B cell (primary cell): ENCODE results near the gene RALGAPA2. TPM values are rescaled to one million over a fixed set of nuclear protein-coding genes. Genes with fewer than 3 reads are reported as not detected.
A peak's percentile ranks its signal among the peaks of the same experiment; 100 is the strongest.

ENCODE experiments used
- ATAC-seq: fragments of 200-7000 bp; cut with Tn5 transposase; one replicate; pipeline ENCODE4 v1.10.0; 2021; ENCODE audit warnings: low read depth, mild to moderate bottlenecking, moderate number of reproducible peaks, moderate library complexity
- CTCF ChIA-PET: fragments of 350-600 bp; sonication (Branson Sonifier 250); formaldehyde crosslinking; loops from one replicate; lab custom pipeline; 2021; ENCODE audit warnings: antibody characterized with exemption, inconsistent platforms; lab: Charles Lee
- POLR2A ChIA-PET: fragments of 350-600 bp; sonication (Branson Sonifier 250); formaldehyde crosslinking; loops from one replicate; lab custom pipeline; 2021; ENCODE audit warnings: antibody characterized with exemption; lab: Charles Lee
- DNase-seq: peaks from one replicate; pipeline ENCODE4 v3.0.0; 2013
- H2AFZ ChIP-seq: 2 replicates; pipeline ENCODE4 v1.6.1; 2012; ENCODE audit warnings: mild to moderate bottlenecking, low read depth, low read length; ENCODE audit not compliant: insufficient read depth, poor library complexity, severe bottlenecking
- H3K27ac ChIP-seq, 2 donors: 1 replicate in 1 of 2; 2 replicates in 1 of 2; pipeline ENCODE4 v1.5.1; 2012 to 2013; ENCODE audit warnings: low read length in 2 of 2, mild to moderate bottlenecking in 2 of 2, moderate library complexity in 1 of 2
- H3K27me3 ChIP-seq, 4 experiments: fragments of 200-600 bp in 1 of 4; sonication (generic) in 1 of 4; replicated peaks in 1 of 4; 1 replicate in 2 of 4; 2 replicates in 2 of 4; pipeline versions ENCODE4 v1.6.1 to v1.7.0; 2013 to 2016; ENCODE audit warnings: low read length in 3 of 4, mild to moderate bottlenecking in 2 of 4, mixed read lengths in 1 of 4, moderate library complexity in 1 of 4; ENCODE audit not compliant: insufficient read depth in 4 of 4, control insufficient read depth in 3 of 4; ENCODE audit errors: control extremely low read depth in 1 of 4
- H3K36me3 ChIP-seq, 2 experiments: replicated peaks in 1 of 2; 1 replicate in 1 of 2; 2 replicates in 1 of 2; pipeline versions ENCODE4 v1.6.1 to v1.7.1; 2013; ENCODE audit warnings: low read length in 1 of 2; ENCODE audit not compliant: insufficient read depth in 2 of 2, control insufficient read depth in 1 of 2; ENCODE audit errors: control extremely low read depth in 1 of 2, extremely low read depth in 1 of 2
- H3K4me1 ChIP-seq, 2 donors: fragments of 200-600 bp in 1 of 2; sonication (generic) in 1 of 2; 1 replicate in 1 of 2; 2 replicates in 1 of 2; pipeline versions ENCODE4 v1.5.1 to v1.6.1; 2013 to 2017; ENCODE audit warnings: low read length in 2 of 2; ENCODE audit not compliant: control insufficient read depth in 2 of 2, insufficient read depth in 2 of 2
- H3K4me2 ChIP-seq: replicated peaks from 2 replicates; pipeline ENCODE3; 2012; ENCODE audit warnings: mild to moderate bottlenecking, low read depth, low read length; ENCODE audit not compliant: poor library complexity, severe bottlenecking
- H3K4me3 ChIP-seq, 5 experiments: fragments of 200-600 bp in 1 of 5; sonication (generic) in 1 of 5; 1 replicate in 3 of 5; 2 replicates in 2 of 5; pipeline versions ENCODE4 v1.5.1 to v1.7.0; 2011 to 2016; ENCODE audit warnings: low read length in 4 of 5, mild to moderate bottlenecking in 4 of 5, low read depth in 2 of 5, control low read depth in 1 of 5, moderate library complexity in 1 of 5; ENCODE audit not compliant: insufficient read depth in 1 of 5; ENCODE audit errors: control extremely low read depth in 1 of 5, extremely low read depth in 1 of 5
- H3K79me2 ChIP-seq: fragments of 200-600 bp; sonication (generic); one replicate; pipeline ENCODE4 v1.6.0; 2016; ENCODE audit warnings: low read length; ENCODE audit not compliant: control insufficient read depth, insufficient read depth
- H3K9ac ChIP-seq: fragments of 200-600 bp; sonication (generic); 2 replicates; pipeline ENCODE4 v1.6.1; 2017; ENCODE audit warnings: mild to moderate bottlenecking, low read length, moderate library complexity
- H3K9me3 ChIP-seq, 3 donors: one replicate each; pipeline versions ENCODE4 v1.6.1 to v1.7.1; 2013; ENCODE audit warnings: low read length in 2 of 3; ENCODE audit not compliant: control insufficient read depth in 2 of 3, insufficient read depth in 1 of 3; ENCODE audit errors: control extremely low read depth in 1 of 3
- H4K20me1 ChIP-seq: 2 replicates; pipeline ENCODE4 v1.6.0; 2012; ENCODE audit warnings: mild to moderate bottlenecking, low read length; ENCODE audit not compliant: insufficient read depth, control insufficient read depth, poor library complexity, severe bottlenecking
- H3K27ac Mint-ChIP-seq: one replicate; pipeline ENCODE4 v1.8.0; 2021; ENCODE audit warnings: mixed read lengths
- H3K27me3 Mint-ChIP-seq: one replicate; pipeline ENCODE4 v1.8.0; 2021; ENCODE audit warnings: mixed read lengths
- H3K4me1 Mint-ChIP-seq: one replicate; pipeline ENCODE4 v1.8.0; 2021; ENCODE audit warnings: mixed read lengths
- H3K4me3 Mint-ChIP-seq: one replicate; pipeline ENCODE4 v1.8.0; 2021; ENCODE audit warnings: mixed read lengths
- H3K9me3 Mint-ChIP-seq: one replicate; pipeline ENCODE4 v1.8.0; 2022; ENCODE audit warnings: mixed read lengths; ENCODE audit not compliant: insufficient read depth
- EZH2 ChIP-seq: IDR thresholded peaks from 2 replicates; pipeline ENCODE4 v1.6.1; 2012; ENCODE audit warnings: borderline replicate concordance, low read depth, mild to moderate bottlenecking, moderate library complexity, low read length; ENCODE audit not compliant: insufficient read depth, poor library complexity, severe bottlenecking
- WGBS: methylation state at CpG from one replicate; pipeline ENCODE4 v1.1.5; 2013; ENCODE audit warnings: missing lambda C conversion rate; ENCODE audit not compliant: insufficient coverage; 5-methylcytosine and 5-hydroxymethylcytosine counted together
- intact Hi-C: fragments of 100-400 bp; cut with micrococcal nuclease; formaldehyde crosslinking; loops from one replicate; pipeline ENCODE4 v1.10.0; 2022
- polyA plus RNA-seq: library from polyadenylated mRNA; depleted of rRNA; stranded (reverse); fragments of >200 nt; gene quantifications from 2 replicates; pipeline ENCODE4 v1.2.3, GENCODE V29; 2012
- total RNA-seq, 2 donors: library from RNA; stranded (reverse); fragments of 120-200 nt in 1 of 2; gene quantifications; 1 replicate in 1 of 2; 2 replicates in 1 of 2; pipeline versions ENCODE4 v1.2.3 to v1.2.4, GENCODE V29; 2013 to 2022
- TF ChIP-seq, protein P1 (sequence below): fragments of 200-600 bp; IDR thresholded peaks from one replicate; pipeline ENCODE4 v1.8.0; 2022; ENCODE audit warnings: antibody characterized with exemption, mild to moderate bottlenecking

The RALGAPA2 gene
- total and polyA plus RNA-seq, 2 donors (not counting 1 experiment from before 2014, with no cell fraction given), result 6.4 to 33.1 TPM

DNA sequence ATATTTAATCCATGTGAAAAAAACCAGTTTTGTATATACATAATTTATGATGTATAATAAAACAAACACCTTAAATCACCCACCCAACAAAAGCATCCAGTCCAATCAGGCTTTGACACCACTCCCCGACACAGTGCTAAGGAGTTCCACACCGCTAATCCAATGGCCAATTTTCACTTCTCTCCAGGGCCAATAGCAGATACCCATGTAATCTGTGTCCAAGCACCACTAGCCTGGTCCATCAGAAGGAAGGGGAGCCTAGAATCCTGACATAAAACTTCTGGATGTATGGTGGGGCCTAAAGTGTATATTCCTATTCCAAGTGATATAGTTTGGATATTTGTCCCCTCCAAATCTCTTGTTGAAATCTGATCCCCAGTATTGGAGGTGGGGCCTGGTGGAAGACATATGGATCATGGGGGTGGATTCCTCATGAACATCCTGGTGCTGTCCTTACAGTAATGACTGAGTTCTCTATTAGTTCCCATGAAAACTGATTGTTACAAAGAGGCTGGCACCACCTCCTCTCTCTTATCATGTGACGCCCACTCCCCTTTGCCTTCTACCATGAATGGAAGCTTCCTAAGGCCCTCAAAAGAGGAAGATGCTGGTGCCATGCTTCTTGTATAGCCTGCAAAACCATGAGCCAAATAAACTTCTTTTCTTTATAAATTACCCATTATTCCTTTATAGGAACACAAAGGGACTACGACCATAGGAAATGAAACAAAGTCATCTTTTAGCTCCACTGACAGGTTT, 20.8 kb downstream of the RALGAPA2 start:
- H3K27ac Mint-ChIP-seq, result no peak overlapping the region
- no peak overlapping the region for H3K27ac ChIP-seq
- CTCF ChIA-PET, result no interaction called here

More for the DNA sequence above, 20.8 kb downstream of the RALGAPA2 start:
- Histone ChIP-seq H3K4me3 (no peak overlapping the region), H3K27me3 (no peaks in the 10 kb centered on the region), H3K79me2 (peaks cover 77% of the 10 kb centered on the region), H3K4me1 (peaks cover 14% of the 10 kb centered on the region in 2 donors), H4K20me1 (peaks cover 13% of the 10 kb centered on the region), H3K9ac (no peak overlapping the region), H3K36me3 (no peaks in the 10 kb centered on the region), H3K4me2 (peak overlapping the region; percentile 34), H2AFZ (no peak overlapping the region), H3K9me3 (no peaks in the 10 kb centered on the region)
- no peak overlapping the region for H3K4me3 Mint-ChIP-seq
- TF ChIP-seq, protein P1, sequence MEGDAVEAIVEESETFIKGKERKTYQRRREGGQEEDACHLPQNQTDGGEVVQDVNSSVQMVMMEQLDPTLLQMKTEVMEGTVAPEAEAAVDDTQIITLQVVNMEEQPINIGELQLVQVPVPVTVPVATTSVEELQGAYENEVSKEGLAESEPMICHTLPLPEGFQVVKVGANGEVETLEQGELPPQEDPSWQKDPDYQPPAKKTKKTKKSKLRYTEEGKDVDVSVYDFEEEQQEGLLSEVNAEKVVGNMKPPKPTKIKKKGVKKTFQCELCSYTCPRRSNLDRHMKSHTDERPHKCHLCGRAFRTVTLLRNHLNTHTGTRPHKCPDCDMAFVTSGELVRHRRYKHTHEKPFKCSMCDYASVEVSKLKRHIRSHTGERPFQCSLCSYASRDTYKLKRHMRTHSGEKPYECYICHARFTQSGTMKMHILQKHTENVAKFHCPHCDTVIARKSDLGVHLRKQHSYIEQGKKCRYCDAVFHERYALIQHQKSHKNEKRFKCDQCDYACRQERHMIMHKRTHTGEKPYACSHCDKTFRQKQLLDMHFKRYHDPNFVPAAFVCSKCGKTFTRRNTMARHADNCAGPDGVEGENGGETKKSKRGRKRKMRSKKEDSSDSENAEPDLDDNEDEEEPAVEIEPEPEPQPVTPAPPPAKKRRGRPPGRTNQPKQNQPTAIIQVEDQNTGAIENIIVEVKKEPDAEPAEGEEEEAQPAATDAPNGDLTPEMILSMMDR, result no peak
- no peak for TF ChIP-seq EZH2
- intact Hi-C loops, result no loop called here
- WGBS, result 100% methylated on average over 3 of the region's 4 CpGs
- ATAC-seq (no peak), DNase-seq (no peak)
- H3K4me1 Mint-ChIP-seq, result peaks cover 12% of the 10 kb centered on the region
- POLR2A ChIA-PET, result no interaction called here
- H3K27me3 Mint-ChIP-seq, result no peaks in the 10 kb centered on the region
- H3K9me3 Mint-ChIP-seq, result no peaks in the 10 kb centered on the region
